WI38 (cell line): ENCODE data around the gene CRYBA4.

ENCODE experiments used
- H3K4me3 ChIP-seq: 2 replicates; pipeline ENCODE4 v1.5.1; 2011; ENCODE audit warnings: low read depth, mild to moderate bottlenecking, control low read depth, low read length
- CTCF ChIP-seq: IDR thresholded peaks from 2 replicates; pipeline ENCODE4 v1.5.1; 2012; ENCODE audit warnings: low read depth, mild to moderate bottlenecking, control low read depth, low read length

The CRYBA4 gene

DNA sequence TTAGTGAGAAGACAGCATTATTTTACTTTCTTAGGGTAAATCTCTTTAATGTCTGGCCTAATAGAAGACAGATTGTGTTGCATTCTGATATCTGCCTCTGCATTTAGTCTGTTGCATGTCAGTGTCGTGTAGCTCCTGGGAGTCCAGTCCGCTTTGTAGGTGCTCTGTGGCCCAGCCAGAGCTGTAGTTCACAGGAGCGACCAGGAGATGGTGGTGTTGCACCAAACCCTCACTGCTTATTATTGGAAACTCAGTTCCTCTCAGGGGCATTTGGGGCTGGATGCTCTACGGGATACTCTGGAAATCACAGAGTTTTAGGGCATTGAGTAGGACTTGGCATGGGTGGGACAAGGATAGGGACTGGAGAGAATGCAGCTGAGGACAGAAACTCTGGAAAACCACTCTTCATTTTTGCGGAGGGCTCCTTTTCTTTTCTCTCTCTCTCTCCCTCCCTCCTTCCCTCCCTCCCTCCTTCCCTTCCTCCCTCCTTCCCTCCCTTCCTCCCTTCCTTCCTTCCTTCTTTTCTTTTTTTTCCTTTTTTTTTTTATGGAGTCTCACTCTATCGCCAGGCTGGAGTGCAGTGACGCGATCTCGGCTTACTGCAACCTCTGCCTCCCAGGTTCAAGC, 57.4 kb downstream of the CRYBA4 start:
- no peak overlapping the region for H3K4me3 ChIP-seq
- TF ChIP-seq CTCF = peak; percentile 99
